Head of caudate nucleus (tissue), 42 donors: ENCODE data around the gene CTBP2.
A peak's percentile ranks its signal among the peaks of the same experiment; 100 is the strongest.

Experiments used
- DNase-seq, 42 donors: peaks; one replicate each; pipeline versions ENCODE4 v3.0.0 to v3.0.0-alpha.2; 2020 to 2021; ENCODE audit warnings: mixed read lengths in 7 of 42
- intact Hi-C: fragments of 100-400 bp; cut with DNase I; formaldehyde crosslinking; loops from one replicate; pipeline ENCODE4 v1.15.0; 2022

CTBP2 gene

GRCh38 chr10:125134916-125135770 is 25.2 kb downstream of the CTBP2 start:
- intact Hi-C loops, result no loop called here
- no peak for DNase-seq

GRCh38 chr10:125134483-125134848 is 25.9 kb downstream of the CTBP2 start:
- intact Hi-C loops, result no loop called here
- no peak for DNase-seq

- intact Hi-C loops, result no loop called here
- no peak for DNase-seq
Observed at GRCh38 chr10:125133696-125134482, 26.5 kb downstream of the CTBP2 start.

- intact Hi-C loops, result no loop called here
- DNase-seq, result no peak
Observed at GRCh38 chr10:125132344-125132743, 28.0 kb downstream of the CTBP2 start.

- intact Hi-C loops, result no loop called here
- no peak for DNase-seq
Observed at GRCh38 chr10:125130916-125131315, 29.4 kb downstream of the CTBP2 start.

GRCh38 chr10:125130260-125130659 is 30.1 kb downstream of the CTBP2 start:
- intact Hi-C loops, result no loop called here
- no peak for DNase-seq

GRCh38 chr10:125129076-125129458 is 31.3 kb downstream of the CTBP2 start:
- intact Hi-C loops, result no loop called here

GRCh38 chr10:125128397-125129075 is 31.8 kb downstream of the CTBP2 start:
- DNase-seq, result no peak
- intact Hi-C loops, result no loop called here

More at GRCh38 chr10:125129076-125129458, 31.3 kb downstream of the CTBP2 start:
- no peak for DNase-seq

GRCh38 chr10:125127986-125128385 is 32.4 kb downstream of the CTBP2 start:
- intact Hi-C loops, result no loop called here

GRCh38 chr10:125127110-125127509 is 33.3 kb downstream of the CTBP2 start:
- DNase-seq, result no peak
- intact Hi-C loops, result no loop called here

More at GRCh38 chr10:125127986-125128385, 32.4 kb downstream of the CTBP2 start:
- DNase-seq, result no peak

- intact Hi-C loops, result no loop called here
- DNase-seq, result no peak
Observed at GRCh38 chr10:125125951-125126735, 34.2 kb downstream of the CTBP2 start.

- DNase-seq, result no peak
- intact Hi-C loops, result no loop called here
Observed at GRCh38 chr10:125124907-125125306, 35.5 kb downstream of the CTBP2 start.

GRCh38 chr10:125124115-125124487 is 36.3 kb downstream of the CTBP2 start:
- intact Hi-C loops, result no loop called here
- DNase-seq, result no peak

- intact Hi-C loops, result no loop called here
- peak in 41 of 42 donors; percentile 27 to 85 (median 62) for DNase-seq
Observed at GRCh38 chr10:125123476-125124114, 36.8 kb downstream of the CTBP2 start.

- no peak for DNase-seq
- intact Hi-C loops, result no loop called here
Observed at GRCh38 chr10:125122566-125122965, 37.8 kb downstream of the CTBP2 start.

- peak in 1 of 42 donors; percentile 15 for DNase-seq
- intact Hi-C loops, result no loop called here
Observed at GRCh38 chr10:125121003-125121402, 39.4 kb downstream of the CTBP2 start.

GRCh38 chr10:125120053-125120710 is 40.2 kb downstream of the CTBP2 start:
- peak in 1 of 42 donors; percentile 3 for DNase-seq
- intact Hi-C loops, result no loop called here

GRCh38 chr10:125118701-125119100 is 41.7 kb downstream of the CTBP2 start:
- DNase-seq, result no peak

More at GRCh38 chr10:125118701-125119100, 41.7 kb downstream of the CTBP2 start:
- intact Hi-C loops, result no loop called here
